Tibial artery (tissue), 4 donors: ENCODE measurements around the gene DDX50.
"Not testable (repeated sequence)": the region's sequence is repeated elsewhere in the genome, so short reads cannot be mapped to it uniquely, and the experiment has no call there.

Experiments used
- DNase-seq, 2 donors: peaks; one replicate each; pipeline ENCODE4 v3.0.0-alpha.2; 2019
- H3K27ac ChIP-seq, 2 donors: fragments of 200-600 bp; sonication (generic) in 1 of 2; 1 replicate in 1 of 2; 2 replicates in 1 of 2; pipeline ENCODE4 v1.5.1; 2018 to 2019; ENCODE audit warnings: mild to moderate bottlenecking in 1 of 2
- H3K27me3 ChIP-seq, 2 donors: fragments of 200-600 bp; sonication (generic) in 1 of 2; one replicate each; pipeline versions ENCODE4 v1.5.1 to v1.6.0; 2016 to 2019
- H3K36me3 ChIP-seq, 3 donors: fragments of 200-600 bp; sonication (generic) in 2 of 3; one replicate each; pipeline ENCODE4 v1.5.1; 2016 to 2019; ENCODE audit warnings: mild to moderate bottlenecking in 2 of 3
- H3K4me1 ChIP-seq, 4 donors: fragments of 200-600 bp; sonication (generic) in 2 of 4; 1 replicate in 3 of 4; 2 replicates in 1 of 4; pipeline ENCODE4 v1.5.1; 2016 to 2019
- H3K4me3 ChIP-seq, 2 donors: fragments of 200-600 bp; sonication (generic) in 1 of 2; 1 replicate in 1 of 2; 2 replicates in 1 of 2; pipeline ENCODE4 v1.5.1; 2018 to 2019; ENCODE audit warnings: mild to moderate bottlenecking in 2 of 2
- H3K9me3 ChIP-seq, 3 donors: fragments of 200-600 bp; sonication (generic) in 1 of 3; one replicate each; pipeline ENCODE4 v1.5.1; 2016 to 2019
- intact Hi-C: fragments of 100-400 bp; cut with DNase I; formaldehyde crosslinking; loops from one replicate; pipeline ENCODE4 v1.15.0; 2023; ENCODE audit warnings: low total_unique reads
- TF ChIP-seq, protein P1 (sequence below), 2 experiments: fragments of 200-600 bp in 1 of 2; fragments of 450-650 bp in 1 of 2; IDR thresholded peaks; one replicate each; pipeline ENCODE4 v1.5.1; 2017 to 2019; ENCODE audit warnings: antibody characterized with exemption in 2 of 2, mild to moderate bottlenecking in 1 of 2, moderate library complexity in 1 of 2

The DDX50 gene

DNA sequence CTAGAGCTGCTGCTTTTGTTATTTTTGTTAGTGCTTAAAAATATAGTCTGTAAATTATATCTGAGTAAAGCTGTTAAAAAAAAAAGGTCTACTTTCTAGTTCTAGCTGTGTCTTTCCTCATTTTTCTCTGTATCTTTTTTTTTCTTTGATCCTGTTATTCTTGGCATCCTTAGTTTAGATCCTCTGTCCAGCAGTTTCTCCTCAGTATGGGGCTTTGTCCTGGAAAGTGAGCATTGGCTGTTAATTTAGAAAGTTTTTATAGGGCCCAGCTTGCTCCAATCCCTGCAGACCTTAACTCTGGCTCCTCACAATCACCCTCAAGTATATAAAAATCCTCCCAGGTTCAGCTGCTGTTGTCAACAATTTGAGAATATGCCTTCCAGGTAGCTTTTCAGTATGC is 23.5 kb downstream of the DDX50 start:
- TF ChIP-seq, protein P1, sequence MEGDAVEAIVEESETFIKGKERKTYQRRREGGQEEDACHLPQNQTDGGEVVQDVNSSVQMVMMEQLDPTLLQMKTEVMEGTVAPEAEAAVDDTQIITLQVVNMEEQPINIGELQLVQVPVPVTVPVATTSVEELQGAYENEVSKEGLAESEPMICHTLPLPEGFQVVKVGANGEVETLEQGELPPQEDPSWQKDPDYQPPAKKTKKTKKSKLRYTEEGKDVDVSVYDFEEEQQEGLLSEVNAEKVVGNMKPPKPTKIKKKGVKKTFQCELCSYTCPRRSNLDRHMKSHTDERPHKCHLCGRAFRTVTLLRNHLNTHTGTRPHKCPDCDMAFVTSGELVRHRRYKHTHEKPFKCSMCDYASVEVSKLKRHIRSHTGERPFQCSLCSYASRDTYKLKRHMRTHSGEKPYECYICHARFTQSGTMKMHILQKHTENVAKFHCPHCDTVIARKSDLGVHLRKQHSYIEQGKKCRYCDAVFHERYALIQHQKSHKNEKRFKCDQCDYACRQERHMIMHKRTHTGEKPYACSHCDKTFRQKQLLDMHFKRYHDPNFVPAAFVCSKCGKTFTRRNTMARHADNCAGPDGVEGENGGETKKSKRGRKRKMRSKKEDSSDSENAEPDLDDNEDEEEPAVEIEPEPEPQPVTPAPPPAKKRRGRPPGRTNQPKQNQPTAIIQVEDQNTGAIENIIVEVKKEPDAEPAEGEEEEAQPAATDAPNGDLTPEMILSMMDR (IDR thresholded peaks at IDR 0.05), result no peak
- DNase-seq, result no peak
- Histone ChIP-seq H3K27ac (no peak overlapping the region), H3K36me3 (peaks cover 15 to 41% (median 28%) of the 10 kb centered on the region in 3 donors), H3K27me3 (no peaks in the 10 kb centered on the region), H3K9me3 (no peaks in the 10 kb centered on the region), H3K4me1 (peaks cover 0 to 6% (median 3%) of the 10 kb centered on the region in 4 donors), H3K4me3 (no peak overlapping the region)
- intact Hi-C loops, result no loop called here

DNA sequence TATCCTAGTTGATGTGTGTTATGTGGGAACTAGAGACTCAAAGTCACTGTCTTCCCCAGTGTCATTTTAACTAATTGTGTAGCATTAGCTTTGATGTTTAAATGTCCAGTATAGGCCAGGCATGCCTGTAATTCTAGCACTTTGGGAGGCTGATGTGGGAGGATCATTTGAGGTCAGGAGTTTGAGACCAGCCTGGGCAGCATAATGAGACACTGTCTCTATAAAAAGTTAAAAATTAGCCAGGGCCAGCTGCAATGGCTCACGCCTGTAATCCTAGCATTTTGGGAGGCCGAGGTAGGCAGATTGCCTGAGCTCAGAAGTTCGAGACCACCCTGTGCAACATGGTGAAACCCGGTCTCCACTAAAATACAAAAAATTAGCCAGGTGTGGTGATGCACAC is 24.4 kb downstream of the DDX50 start:
- Histone ChIP-seq H3K9me3 (no peaks in the 10 kb centered on the region), H3K4me1 (peaks cover 0 to 6% (median 3%) of the 10 kb centered on the region in 4 donors), H3K36me3 (peaks cover 12 to 42% (median 25%) of the 10 kb centered on the region in 3 donors), H3K4me3 (no peak overlapping the region), H3K27ac (no peak overlapping the region), H3K27me3 (no peaks in the 10 kb centered on the region)
- DNase-seq, result no peak
- TF ChIP-seq, protein P1 (IDR thresholded peaks at IDR 0.05), result no peak
- intact Hi-C loops, result no loop called here

DNA sequence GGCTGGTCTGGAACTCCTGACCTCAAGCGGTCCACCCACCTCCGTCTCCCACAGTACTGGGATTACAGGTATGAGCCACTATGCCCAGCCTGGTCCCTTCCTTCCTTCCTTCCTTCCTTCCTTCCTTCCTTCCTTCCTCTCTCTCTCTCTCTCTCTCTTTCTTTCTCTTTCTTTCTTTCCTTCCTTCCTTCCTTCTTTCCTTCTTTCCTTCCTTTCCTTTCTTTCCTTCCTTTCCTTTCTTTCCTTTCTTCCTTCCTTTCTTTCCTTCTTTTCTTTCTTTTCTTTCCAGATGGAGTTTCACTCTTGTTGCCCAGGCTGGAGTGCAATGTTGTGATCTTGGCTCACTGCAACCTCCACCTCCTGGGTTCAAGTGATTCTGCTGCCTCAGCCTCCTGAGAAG is 28.0 kb downstream of the DDX50 start:
- H3K36me3 ChIP-seq, result peaks cover 11 to 63% (median 33%) of the 10 kb centered on the region in 3 donors
- H3K4me1 ChIP-seq, H3K9me3 ChIP-seq, DNase-seq, intact Hi-C loops, H3K4me3 ChIP-seq, H3K27ac ChIP-seq, H3K27me3 ChIP-seq: not testable (repeated sequence)

DNA sequence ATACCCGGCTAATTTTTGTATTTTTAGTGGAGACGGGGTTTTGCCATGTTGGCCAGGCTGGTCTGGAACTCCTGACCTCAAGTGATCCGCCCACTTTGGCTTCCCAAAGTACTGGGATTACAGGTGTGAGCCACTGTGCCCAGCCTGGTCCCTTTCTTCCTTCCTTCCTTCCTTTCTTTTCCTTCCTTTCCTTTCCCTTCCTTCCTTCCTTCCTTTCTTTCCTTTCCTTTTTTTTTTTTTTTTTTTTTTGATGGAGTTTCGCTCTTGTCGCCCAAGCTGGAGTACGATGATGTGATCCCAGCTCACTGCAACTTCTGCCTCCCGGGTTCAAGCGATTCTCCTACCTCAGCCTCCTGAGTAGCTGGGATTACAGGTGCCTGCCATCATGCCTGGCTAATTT is 28.8 kb downstream of the DDX50 start:
- intact Hi-C loops, H3K27ac ChIP-seq, H3K9me3 ChIP-seq, H3K4me1 ChIP-seq, DNase-seq, H3K27me3 ChIP-seq, H3K4me3 ChIP-seq: not testable (repeated sequence)
- peaks cover 13 to 70% (median 34%) of the 10 kb centered on the region in 3 donors for H3K36me3 ChIP-seq

DNA sequence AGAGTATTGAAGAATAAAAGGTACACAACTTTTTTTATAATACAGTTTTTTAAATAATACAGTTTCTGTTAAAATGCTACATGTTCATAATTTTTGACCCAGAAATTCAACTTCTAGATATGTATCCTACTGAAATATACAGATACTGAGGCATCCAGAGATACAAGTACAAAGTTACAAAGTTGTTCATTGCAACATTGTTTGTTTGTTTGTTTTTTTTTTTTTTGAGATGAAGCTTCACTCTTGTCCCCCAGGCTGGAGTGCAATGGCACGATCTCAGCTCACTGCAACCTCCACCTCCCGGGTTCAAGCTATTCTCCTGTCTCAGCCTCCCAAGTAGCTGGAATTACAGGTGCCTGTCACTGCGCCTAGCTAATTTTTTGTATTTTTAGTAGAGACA is 31.7 kb downstream of the DDX50 start:
- H3K27ac ChIP-seq, H3K4me1 ChIP-seq, H3K27me3 ChIP-seq, DNase-seq, H3K4me3 ChIP-seq, intact Hi-C loops, H3K9me3 ChIP-seq: not testable (repeated sequence)
- H3K36me3 ChIP-seq, result peaks cover 25 to 90% (median 43%) of the 10 kb centered on the region in 3 donors

DNA sequence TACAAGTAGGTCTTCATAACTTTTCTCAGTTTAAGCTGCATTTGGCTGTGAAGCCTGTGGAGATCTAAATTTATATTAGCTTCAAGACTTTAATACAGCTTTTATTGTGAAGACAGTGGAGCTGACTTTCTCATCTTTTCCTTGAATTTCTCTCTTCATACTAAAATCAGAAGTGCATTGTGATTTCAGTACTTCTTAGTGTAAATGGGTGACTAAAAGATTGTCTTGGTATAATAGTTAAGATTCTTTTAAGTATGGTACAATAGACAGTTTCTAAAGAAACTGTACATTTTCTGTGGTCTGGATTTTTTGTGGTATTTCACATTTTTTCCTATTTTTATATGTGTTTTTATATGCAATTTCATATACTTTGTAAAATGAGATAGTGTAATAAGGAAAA is 33.9 kb downstream of the DDX50 start:
- DNase-seq, result no peak
- Histone ChIP-seq H3K9me3 (no peaks in the 10 kb centered on the region), H3K27me3 (no peaks in the 10 kb centered on the region), H3K4me3 (no peak overlapping the region), H3K27ac (no peak overlapping the region), H3K36me3 (peaks cover 32 to 86% (median 52%) of the 10 kb centered on the region in 3 donors), H3K4me1 (no peaks in the 10 kb centered on the region)
- TF ChIP-seq, protein P1 (IDR thresholded peaks at IDR 0.05), result no peak
- intact Hi-C loops, result no loop called here

DNA sequence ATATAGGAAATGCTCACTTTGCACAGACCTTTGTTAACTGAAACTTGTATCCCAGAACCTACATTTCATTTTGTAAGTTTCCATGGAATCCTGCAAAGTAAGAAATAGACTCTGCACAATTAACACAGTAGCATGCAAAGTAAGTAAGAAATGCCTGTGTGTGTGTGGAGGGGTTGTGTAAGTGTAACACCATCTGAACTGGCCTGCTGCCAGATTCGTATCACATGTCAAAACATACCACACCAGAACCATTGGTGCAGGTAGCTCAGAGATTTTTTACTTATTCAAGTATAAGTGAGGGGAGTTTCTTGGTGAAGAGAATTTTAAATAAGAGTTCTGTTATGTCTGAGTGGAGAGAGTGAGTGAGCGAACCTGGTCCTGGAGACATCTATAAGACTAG is 37.0 kb downstream of the DDX50 start:
- H3K27ac ChIP-seq, result no peak overlapping the region
- no peak for DNase-seq
- no peaks in the 10 kb centered on the region for H3K4me1 ChIP-seq
- H3K4me3 ChIP-seq, result no peak overlapping the region
- intact Hi-C loops, result no loop called here
- H3K27me3 ChIP-seq, result no peaks in the 10 kb centered on the region
- peaks cover 43 to 91% (median 57%) of the 10 kb centered on the region in 3 donors for H3K36me3 ChIP-seq
- TF ChIP-seq, protein P1 (IDR thresholded peaks at IDR 0.05), result no peak
- no peaks in the 10 kb centered on the region for H3K9me3 ChIP-seq
